H1 (cell line): ENCODE data around the gene B3GNT2. TPM values are rescaled to one million over a fixed set of nuclear protein-coding genes. Genes with fewer than 3 reads are reported as not detected.

Source experiments
- BCL11A ChIP-seq, 2 experiments: IDR thresholded peaks; one replicate each; pipeline ENCODE4 v1.6.1; 2011; ENCODE audit warnings: low read depth in 2 of 2, low read length in 2 of 2, mild to moderate bottlenecking in 2 of 2
- CHD7 ChIP-seq: fragments of 300-600 bp; sonication (generic); IDR thresholded peaks from 2 replicates; pipeline ENCODE4 v1.7.1; 2012; ENCODE audit warnings: low read length, moderate library complexity, mild to moderate bottlenecking, inconsistent platforms; ENCODE audit not compliant: insufficient replicate concordance
- FOSL1 ChIP-seq: IDR thresholded peaks from 2 replicates; pipeline ENCODE4 v1.6.1; 2011; ENCODE audit warnings: mild to moderate bottlenecking, low read depth, low read length, moderate library complexity; ENCODE audit not compliant: insufficient read depth
- SRF ChIP-seq: IDR thresholded peaks from 2 replicates; pipeline ENCODE4 v1.6.1; 2011; ENCODE audit warnings: mild to moderate bottlenecking, low read depth, low read length, moderate library complexity
- polyA plus RNA-seq, 7 experiments: library from polyadenylated mRNA; depleted of rRNA in 3 of 7; stranded (reverse) in 5 of 7; unstranded in 2 of 7; fragments of >200 nt in 5 of 7; fragments of 200-250 nt in 2 of 7; gene quantifications; 1 replicate in 5 of 7; 2 replicates in 1 of 7; 4 replicates in 1 of 7; pipeline versions ENCODE4 v1.2.1 to v1.2.3, GENCODE V29; 2011 to 2013; ENCODE audit warnings: missing spikeins in 2 of 7, mixed read lengths in 2 of 7
- total RNA-seq: library from RNA; stranded (reverse); fragmentation: NEBNext Ultra II Directional; extraction: Animal tissue kit (Norgen Biotek cat#: 25700); gene quantifications from 2 replicates; pipeline ENCODE4 v1.2.1, GENCODE V29; 2021

B3GNT2 gene
- total and polyA plus RNA-seq, 2 of the 8 experiments (the other 6 are each of a cell fraction or from before 2014, with no cell fraction given), result 20.1 to 40.8 TPM

GRCh38 chr2:62222171-62222570, 26.3 kb downstream of the B3GNT2 start (continued):
- TF ChIP-seq CHD7, result no peak
- no peak for TF ChIP-seq SRF
- no peak for TF ChIP-seq FOSL1
- TF ChIP-seq BCL11A (IDR thresholded peaks at IDR 0.05; ENCODE audit: low read depth in 2 of 2, low read length in 2 of 2), result no peak
